ENCODE results near the gene IKZF1.

Gene IKZF1

DNA sequence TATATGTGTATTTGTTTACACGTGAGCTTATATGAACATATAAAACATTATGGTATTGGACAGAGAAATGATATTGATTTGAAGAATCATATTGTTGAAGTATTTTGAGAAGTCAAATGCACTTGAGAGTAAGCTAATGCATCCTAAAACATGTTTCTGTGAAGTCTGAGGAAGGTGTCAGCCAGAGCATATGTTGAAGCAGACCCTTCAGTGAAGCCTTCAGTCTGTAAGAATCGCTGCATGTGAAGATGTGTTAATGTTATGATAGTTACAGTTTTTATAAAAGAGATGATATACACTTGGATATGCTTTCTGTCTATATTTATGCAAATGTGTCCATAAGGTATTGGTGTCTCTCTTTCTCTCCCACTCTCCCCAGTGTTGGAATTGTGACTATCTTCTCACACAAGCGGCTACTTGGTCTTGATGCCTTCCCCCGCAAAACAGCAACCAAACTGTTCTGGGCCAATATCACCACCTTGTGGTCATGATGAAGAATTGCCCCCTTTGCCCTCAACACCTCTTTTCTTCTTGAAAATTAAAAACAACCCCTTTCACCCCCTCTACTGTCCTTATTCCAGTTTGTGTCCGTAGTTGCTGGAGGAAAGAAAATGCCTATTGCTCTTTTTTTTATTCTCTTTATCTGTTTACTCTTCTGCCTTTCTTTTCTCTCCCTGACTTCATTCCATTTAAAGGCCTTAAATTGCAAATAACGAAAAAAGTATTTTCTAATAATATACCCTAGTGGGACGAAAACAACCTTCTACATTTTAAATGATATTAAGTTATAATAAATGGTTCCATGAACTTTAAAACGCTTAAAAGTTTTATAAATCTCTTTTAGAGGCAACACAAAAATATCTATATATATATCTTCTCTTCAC, 64.9 kb downstream of the IKZF1 start:
- DNase-seq (ENCODE audit: extremely low read depth in 1 of 2, low read depth in 1 of 2): no peak

DNA sequence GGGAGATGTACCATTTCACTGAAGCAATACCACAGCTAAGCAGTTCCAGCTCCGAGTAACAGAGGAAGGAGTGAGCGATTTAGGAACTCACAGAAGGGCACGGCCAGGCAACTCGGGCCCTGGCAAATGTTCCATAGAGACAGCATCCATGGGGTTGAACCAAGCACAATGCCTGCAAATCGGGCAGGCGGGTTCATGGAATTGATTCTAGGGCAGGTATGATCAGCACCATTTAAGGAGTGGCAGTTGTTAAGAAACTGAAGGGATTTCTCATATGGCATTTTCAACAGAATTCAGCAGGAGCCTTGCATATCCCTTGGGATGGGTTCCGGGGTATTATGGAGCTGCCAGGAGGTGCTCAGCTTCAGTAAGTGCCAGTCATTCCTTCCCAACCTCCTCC, 66.4 kb downstream of the IKZF1 start:
- DNase-seq (ENCODE audit: extremely low read depth in 1 of 2, low read depth in 1 of 2): no peak

- no peak for DNase-seq (ENCODE audit: extremely low read depth in 1 of 2, low read depth in 1 of 2)
These were observed 67.1 kb downstream of the IKZF1 start for GRCh38 chr7:50371551-50372021.

GRCh38 chr7:50372923-50373322, 68.4 kb downstream of the IKZF1 start:
- no peak for DNase-seq (ENCODE audit: extremely low read depth in 1 of 2, low read depth in 1 of 2)

- DNase-seq (ENCODE audit: extremely low read depth in 1 of 2, low read depth in 1 of 2): no peak
These were observed 71.7 kb downstream of the IKZF1 start for GRCh38 chr7:50376056-50376820.

DNA sequence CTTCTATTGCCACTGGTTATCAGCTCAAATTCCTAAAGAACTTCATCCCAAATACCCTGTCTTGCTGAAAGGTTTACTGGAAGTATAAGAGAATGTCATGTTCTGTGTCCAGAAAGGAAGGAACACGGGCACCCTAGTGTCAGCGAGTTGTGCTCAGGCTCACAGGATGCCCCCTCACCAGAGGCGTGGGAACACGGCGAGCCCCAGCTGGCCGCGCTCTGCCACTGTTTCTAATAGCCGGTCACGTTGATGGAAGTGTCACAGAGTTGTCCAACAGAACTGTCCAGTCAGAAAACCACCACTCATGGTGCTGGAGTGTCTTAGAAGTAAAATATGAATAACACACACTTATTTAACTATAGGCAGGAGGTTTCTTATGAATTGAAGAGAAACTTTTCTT, 72.8 kb downstream of the IKZF1 start:
- no peak for DNase-seq (ENCODE audit: extremely low read depth in 1 of 2, low read depth in 1 of 2)

DNA sequence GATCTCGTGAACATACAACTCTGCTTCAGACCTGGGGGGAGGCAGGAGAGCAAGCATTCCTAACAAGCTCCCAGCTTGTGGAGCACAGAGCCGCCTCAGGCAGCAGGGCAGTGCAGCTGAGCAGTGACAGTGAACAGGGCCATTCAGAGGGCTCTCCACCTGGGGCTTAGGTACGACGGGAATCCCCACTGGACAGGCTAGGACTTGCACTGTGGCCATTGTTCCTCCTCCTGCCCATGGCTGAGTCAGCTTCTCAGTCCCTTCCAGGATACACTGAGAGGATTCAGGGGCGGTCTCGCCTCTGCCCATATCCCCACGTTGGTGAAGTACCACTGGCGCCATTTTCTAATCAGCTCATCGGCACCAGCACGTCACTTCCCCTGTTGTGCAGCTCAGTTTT, 74.6 kb downstream of the IKZF1 start:
- DNase-seq (ENCODE audit: extremely low read depth in 1 of 2, low read depth in 1 of 2): no peak

DNA sequence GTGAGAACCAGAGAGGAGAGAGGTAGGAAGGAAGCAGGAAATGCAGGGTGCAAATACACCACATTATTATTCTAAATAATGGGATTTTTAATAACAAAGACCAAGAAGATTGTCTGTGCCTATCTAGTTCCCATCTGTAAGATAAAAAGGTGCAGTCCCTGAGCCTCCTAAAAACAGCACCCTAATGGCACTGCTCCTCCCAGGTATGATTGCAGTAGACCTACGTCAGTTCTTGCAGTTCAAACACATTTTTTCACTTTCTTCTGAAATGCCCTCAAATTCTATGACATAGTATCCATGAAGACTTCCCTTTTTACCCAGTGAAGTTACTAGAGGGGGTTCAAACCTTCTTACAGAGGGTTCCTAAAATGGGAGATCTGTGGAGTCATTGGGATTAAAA, 75.0 kb downstream of the IKZF1 start:
- DNase-seq (ENCODE audit: extremely low read depth in 1 of 2, low read depth in 1 of 2): no peak

- DNase-seq (ENCODE audit: extremely low read depth in 1 of 2, low read depth in 1 of 2): no peak
These were observed 77.9 kb downstream of the IKZF1 start for GRCh38 chr7:50382455-50382854.

GRCh38 chr7:50387351-50387750, 82.8 kb downstream of the IKZF1 start:
- DNase-seq (ENCODE audit: extremely low read depth in 1 of 2, low read depth in 1 of 2): no peak

DNA sequence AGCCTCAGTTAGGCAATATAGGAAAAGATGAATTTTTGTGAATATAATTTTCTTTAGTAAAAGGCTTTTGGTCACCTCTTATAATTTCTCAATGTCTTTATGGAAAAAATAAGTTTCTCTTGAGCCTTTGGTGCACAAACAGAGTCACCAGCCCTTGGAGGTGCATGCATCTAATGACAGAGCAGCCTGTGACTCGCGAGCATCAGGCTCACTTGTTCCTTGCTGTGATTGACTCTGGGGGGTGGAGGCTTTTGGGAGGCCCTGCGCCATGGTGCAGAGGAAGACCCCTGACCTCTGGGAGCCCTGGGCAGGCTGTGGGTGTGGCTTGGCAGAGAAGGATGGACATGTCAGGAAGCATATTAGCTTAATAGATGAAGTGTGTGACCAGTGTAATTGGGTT, 85.4 kb downstream of the IKZF1 start:
- DNase-seq (ENCODE audit: extremely low read depth in 1 of 2, low read depth in 1 of 2): no peak

GRCh38 chr7:50391386-50391785, 86.9 kb downstream of the IKZF1 start:
- DNase-seq (ENCODE audit: extremely low read depth in 1 of 2, low read depth in 1 of 2): no peak

- DNase-seq (ENCODE audit: extremely low read depth in 1 of 2, low read depth in 1 of 2): peak; percentile 31 to 57
These were observed 88.6 kb downstream of the IKZF1 start for GRCh38 chr7:50393076-50393475.

GRCh38 chr7:50393547-50394252, 89.2 kb downstream of the IKZF1 start:
- peak; percentile 28 to 64 for DNase-seq (ENCODE audit: extremely low read depth in 1 of 2, low read depth in 1 of 2)

GRCh38 chr7:50394315-50394714, 89.8 kb downstream of the IKZF1 start:
- no peak for DNase-seq (ENCODE audit: extremely low read depth in 1 of 2, low read depth in 1 of 2)

DNA sequence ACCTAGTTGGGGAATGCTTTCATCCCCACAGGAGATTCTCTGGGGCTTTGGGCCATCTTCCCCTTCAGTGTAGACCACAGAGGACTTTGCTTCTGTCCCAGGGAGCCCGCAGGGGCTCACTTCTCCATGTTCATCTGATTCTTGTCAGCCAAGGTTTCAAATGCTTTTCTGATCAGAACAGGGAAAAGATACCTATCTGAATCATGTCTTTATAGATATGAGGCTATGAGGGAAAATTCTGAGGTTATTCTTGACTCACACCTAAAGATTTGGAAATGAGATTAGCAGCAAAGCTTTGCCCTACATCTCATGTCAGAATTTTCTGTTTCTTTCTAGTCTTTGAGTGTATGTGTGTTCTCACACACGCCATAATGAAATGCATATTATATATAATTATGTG, 92.3 kb downstream of the IKZF1 start:
- DNase-seq (ENCODE audit: extremely low read depth in 1 of 2, low read depth in 1 of 2): no peak

DNA sequence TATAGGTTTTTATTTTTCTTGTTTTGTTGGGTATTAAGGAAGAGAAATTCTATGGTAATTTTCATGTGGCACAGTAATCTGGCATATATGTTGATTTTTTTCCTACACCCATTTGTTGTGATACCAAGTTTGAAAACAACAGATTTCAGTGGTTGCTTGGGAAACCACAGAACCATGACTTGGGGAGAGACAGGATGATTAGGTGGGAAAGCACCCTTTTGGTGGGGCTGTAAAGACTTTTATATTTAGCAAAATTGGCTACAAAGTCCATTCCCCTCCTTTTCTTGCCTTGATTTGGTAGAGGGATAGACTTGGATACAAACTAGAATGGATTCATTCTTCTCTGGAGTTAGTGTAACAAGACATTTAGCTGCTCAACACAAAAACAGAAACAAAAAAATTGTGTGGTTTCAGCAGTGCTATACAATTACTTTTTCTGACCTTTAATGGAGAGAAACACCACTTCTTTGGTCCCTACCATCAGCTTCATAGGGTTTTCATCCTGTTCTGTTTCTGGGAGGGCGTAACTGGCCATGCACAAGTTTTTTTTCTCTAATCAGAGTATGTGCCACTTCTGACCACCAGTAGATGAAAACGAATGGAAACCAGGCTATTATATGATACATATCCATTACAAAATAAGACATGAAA, 92.9 kb downstream of the IKZF1 start:
- no peak for DNase-seq (ENCODE audit: extremely low read depth in 1 of 2, low read depth in 1 of 2)

DNA sequence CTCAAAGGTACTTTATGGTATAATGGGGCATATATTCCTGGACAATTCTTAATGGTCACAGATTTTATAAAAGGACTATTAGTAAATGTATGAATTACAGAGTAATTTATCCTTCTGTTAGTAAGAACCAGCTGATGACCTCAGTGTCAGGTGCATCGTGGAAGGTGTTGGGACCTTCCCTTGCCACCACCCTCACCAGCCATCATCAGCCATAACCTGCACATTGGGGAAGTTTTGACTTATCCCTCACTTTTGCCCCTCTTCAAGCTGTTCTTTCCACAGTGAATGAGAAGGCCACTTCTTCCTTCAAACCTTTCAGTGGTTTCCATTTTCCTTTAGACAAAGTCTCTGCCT, 93.4 kb downstream of the IKZF1 start:
- no peak for DNase-seq (ENCODE audit: extremely low read depth in 1 of 2, low read depth in 1 of 2)

- DNase-seq (ENCODE audit: extremely low read depth in 1 of 2, low read depth in 1 of 2): no peak
These were observed 94.7 kb downstream of the IKZF1 start for GRCh38 chr7:50399206-50399605.

DNA sequence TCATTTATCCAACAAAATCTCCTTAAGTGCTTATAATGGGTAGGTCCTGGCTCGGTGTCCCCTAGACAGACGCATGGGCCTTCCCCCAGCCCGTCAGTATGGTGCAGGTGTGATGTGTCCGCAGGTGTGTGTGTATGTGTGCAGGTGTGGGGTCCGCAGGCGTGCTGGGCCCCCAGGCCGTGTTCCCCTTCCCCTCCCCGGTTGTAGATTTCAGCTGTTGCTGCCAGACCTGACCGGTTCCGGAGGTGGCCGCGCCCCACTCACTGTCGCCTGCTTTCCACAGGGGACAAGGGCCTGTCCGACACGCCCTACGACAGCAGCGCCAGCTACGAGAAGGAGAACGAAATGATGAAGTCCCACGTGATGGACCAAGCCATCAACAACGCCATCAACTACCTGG, 95.1 kb downstream of the IKZF1 start:
- no peak for DNase-seq (ENCODE audit: extremely low read depth in 1 of 2, low read depth in 1 of 2)

DNA sequence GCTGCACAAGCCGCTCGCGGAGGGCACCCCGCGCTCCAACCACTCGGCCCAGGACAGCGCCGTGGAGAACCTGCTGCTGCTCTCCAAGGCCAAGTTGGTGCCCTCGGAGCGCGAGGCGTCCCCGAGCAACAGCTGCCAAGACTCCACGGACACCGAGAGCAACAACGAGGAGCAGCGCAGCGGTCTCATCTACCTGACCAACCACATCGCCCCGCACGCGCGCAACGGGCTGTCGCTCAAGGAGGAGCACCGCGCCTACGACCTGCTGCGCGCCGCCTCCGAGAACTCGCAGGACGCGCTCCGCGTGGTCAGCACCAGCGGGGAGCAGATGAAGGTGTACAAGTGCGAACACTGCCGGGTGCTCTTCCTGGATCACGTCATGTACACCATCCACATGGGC, 95.6 kb downstream of the IKZF1 start:
- DNase-seq (ENCODE audit: extremely low read depth in 1 of 2, low read depth in 1 of 2): no peak

Measured in stimulated activated CD8-positive, alpha-beta memory T cell treated with anti-CD3 and anti-CD28 coated beads, Interleukin-7, amount 100 ng/mL, for 48 hours (primary cell).